Neural cell (in vitro differentiated cells): Measurements from ENCODE around the gene GPC5. TPM values are rescaled to one million over a fixed set of nuclear protein-coding genes. Genes with fewer than 3 reads are reported as not detected.

Source experiments
- H2AFZ ChIP-seq: fragments of 200-600, 300-800 bp; sonication (generic), shearing (Covaris generic); 2 replicates; pipeline ENCODE4 v1.6.0; 2014; ENCODE audit warnings: low read depth, mild to moderate bottlenecking, antibody characterized with exemption, low read length, moderate library complexity
- H3F3A ChIP-seq: fragments of 200-600 bp; shearing (Covaris generic); 2 replicates; pipeline ENCODE4 v1.6.1; 2016; ENCODE audit warnings: mild to moderate bottlenecking, moderate library complexity, mixed read lengths, antibody characterized with exemption, low read length; ENCODE audit not compliant: insufficient read depth, poor library complexity, severe bottlenecking
- H3K27ac ChIP-seq: fragments of 200-600, 300-800 bp; sonication (generic), shearing (Covaris generic); 2 replicates; pipeline ENCODE4 v1.5.1; 2014; ENCODE audit warnings: mild to moderate bottlenecking, low read length, moderate library complexity
- H3K27me3 ChIP-seq: fragments of 300-800, 200-600 bp; sonication (generic), shearing (Covaris generic); 2 replicates; pipeline ENCODE4 v1.6.0; 2014; ENCODE audit warnings: mild to moderate bottlenecking, low read depth, low read length, moderate library complexity; ENCODE audit not compliant: insufficient read depth
- H3K36me3 ChIP-seq: fragments of 300-800, 200-600 bp; sonication (generic), shearing (Covaris generic); 2 replicates; pipeline ENCODE4 v1.5.1; 2014; ENCODE audit warnings: mild to moderate bottlenecking, antibody characterized with exemption, low read length, moderate library complexity; ENCODE audit not compliant: insufficient read depth
- H3K4me2 ChIP-seq: fragments of 300-800, 200-600 bp; sonication (generic), shearing (Covaris generic); 2 replicates; pipeline ENCODE4 v1.6.0; 2014; ENCODE audit warnings: mild to moderate bottlenecking, low read length
- H3K4me3 ChIP-seq: fragments of 300-800, 200-600 bp; sonication (generic), shearing (Covaris generic); 2 replicates; pipeline ENCODE4 v1.5.1; 2014; ENCODE audit warnings: mild to moderate bottlenecking, low read length, moderate library complexity
- H3K79me2 ChIP-seq: fragments of 200-600 bp; shearing (Covaris generic); replicated peaks from 2 replicates; pipeline ENCODE4 v1.6.0; 2014; ENCODE audit warnings: mild to moderate bottlenecking, low read length, moderate library complexity; ENCODE audit not compliant: insufficient read depth
- H3K9ac ChIP-seq: fragments of 300-800, 200-600 bp; sonication (generic), shearing (Covaris generic); 2 replicates; pipeline ENCODE4 v1.6.1; 2016; ENCODE audit warnings: mild to moderate bottlenecking, low read length, mixed read lengths
- H3K9me2 ChIP-seq: fragments of 200-600 bp; shearing (Covaris generic); 2 replicates; pipeline ENCODE4 v1.6.1; 2016; ENCODE audit warnings: mild to moderate bottlenecking, low read length, mixed read lengths; ENCODE audit not compliant: insufficient read depth
- H3K9me3 ChIP-seq: fragments of 200-600, 300-800 bp; sonication (generic), shearing (Covaris generic); 2 replicates; pipeline ENCODE4 v1.6.1; 2016; ENCODE audit warnings: mild to moderate bottlenecking, mixed run types, low read length, moderate library complexity, mixed read lengths
- H4K20me1 ChIP-seq: fragments of 200-600 bp; shearing (Covaris generic); 2 replicates; pipeline ENCODE4 v1.6.1; 2016; ENCODE audit warnings: mild to moderate bottlenecking, mixed run types; ENCODE audit not compliant: insufficient read depth
- CTCF ChIP-seq: fragments of 450-650 bp; IDR thresholded peaks from 2 replicates; pipeline ENCODE4 v1.5.1; 2014; ENCODE audit warnings: antibody characterized with exemption, mild to moderate bottlenecking, moderate library complexity; ENCODE audit not compliant: poor library complexity, severe bottlenecking
- EP300 ChIP-seq: fragments of 450-650 bp; conservative IDR thresholded peaks from 2 replicates; pipeline ENCODE4 v1.6.1; 2014; ENCODE audit warnings: antibody characterized with exemption, mild to moderate bottlenecking, moderate library complexity; ENCODE audit not compliant: poor library complexity, severe bottlenecking
- EZH2 ChIP-seq: fragments of 200-600, 300-800 bp; shearing (Covaris generic), sonication (generic); IDR thresholded peaks from 2 replicates; pipeline ENCODE4 v1.6.1; 2014; ENCODE audit warnings: antibody characterized with exemption, low read length, borderline replicate concordance, mild to moderate bottlenecking; ENCODE audit not compliant: insufficient read depth, poor library complexity, severe bottlenecking
- MXI1 ChIP-seq: fragments of 450-650 bp; conservative IDR thresholded peaks from 2 replicates; pipeline ENCODE4 v1.6.1; 2014; ENCODE audit warnings: antibody characterized with exemption, mild to moderate bottlenecking; ENCODE audit not compliant: poor library complexity, severe bottlenecking
- POLR2AphosphoS5 ChIP-seq: IDR thresholded peaks from 2 replicates; pipeline ENCODE4 v1.6.1; 2012
- RAD21 ChIP-seq: fragments of 450-650 bp; conservative IDR thresholded peaks from 2 replicates; pipeline ENCODE4 v1.6.1; 2014; ENCODE audit warnings: antibody characterized with exemption, mild to moderate bottlenecking, moderate library complexity
- REST ChIP-seq: IDR thresholded peaks from 2 replicates; pipeline ENCODE4 v1.6.1; 2012; ENCODE audit warnings: borderline replicate concordance
- SMC3 ChIP-seq: fragments of 450-650 bp; conservative IDR thresholded peaks from 2 replicates; pipeline ENCODE4 v1.6.1; 2014; ENCODE audit warnings: antibody characterized with exemption, mild to moderate bottlenecking, moderate library complexity; ENCODE audit not compliant: poor library complexity
- TAF1 ChIP-seq: IDR thresholded peaks from 2 replicates; pipeline ENCODE4 v1.6.1; 2012; ENCODE audit warnings: low read depth
- polyA plus RNA-seq: library from polyadenylated mRNA; depleted of rRNA; stranded (reverse); fragments of >200 nt; gene quantifications from 2 replicates; pipeline ENCODE4 v1.2.3, GENCODE V29; 2014

Gene GPC5
- polyA plus RNA-seq, 1 donor from 2014 or later, result 5.0 TPM

- Histone ChIP-seq H3K27ac (no peak overlapping the region), H3K9ac (no peak overlapping the region), H3K36me3 (no peaks in the 10 kb centered on the region), H3K9me2 (no peaks in the 10 kb centered on the region), H3K27me3 (no peaks in the 10 kb centered on the region), H3K9me3 (no peaks in the 10 kb centered on the region), H2AFZ (no peak overlapping the region), H3F3A (no peaks in the 10 kb centered on the region), H4K20me1 (no peaks in the 10 kb centered on the region), H3K4me2 (no peak overlapping the region), H3K79me2 (no peaks in the 10 kb centered on the region), H3K4me3 (no peak overlapping the region)
- TF ChIP-seq MXI1 (no peak), SMC3 (no peak), REST (no peak), EZH2 (no peak), CTCF (no peak), POLR2AphosphoS5 (no peak), RAD21 (no peak), TAF1 (no peak), EP300 (no peak)
Observed at GRCh38 chr13:91450913-91451312, 52.5 kb downstream of the GPC5 start.

GRCh38 chr13:91454666-91455065 is 56.2 kb downstream of the GPC5 start:
- H4K20me1 ChIP-seq, result no peaks in the 10 kb centered on the region
- TF ChIP-seq POLR2AphosphoS5 (no peak), TAF1 (no peak), RAD21 (no peak), MXI1 (no peak), EZH2 (no peak), EP300 (no peak), CTCF (no peak)
- H3K79me2 ChIP-seq, result no peaks in the 10 kb centered on the region

More at GRCh38 chr13:91454666-91455065, 56.2 kb downstream of the GPC5 start:
- H3K4me2 ChIP-seq, result no peak overlapping the region
- no peak overlapping the region for H2AFZ ChIP-seq
- no peaks in the 10 kb centered on the region for H3F3A ChIP-seq
- H3K9me2 ChIP-seq, result no peaks in the 10 kb centered on the region
- no peaks in the 10 kb centered on the region for H3K27me3 ChIP-seq
- H3K9ac ChIP-seq, result no peak overlapping the region
- H3K9me3 ChIP-seq, result no peaks in the 10 kb centered on the region
- H3K27ac ChIP-seq, result no peak overlapping the region
- H3K4me3 ChIP-seq, result no peak overlapping the region
- H3K36me3 ChIP-seq, result no peaks in the 10 kb centered on the region
